DMS 273 (cell line): ENCODE results near the gene ACTR3C.
A peak's percentile ranks its signal among the peaks of the same experiment; 100 is the strongest.
"Not testable (repeated sequence)": the region's sequence is repeated elsewhere in the genome, so short reads cannot be mapped to it uniquely, and the experiment has no call there.

Experiments used
- DNase-seq: peaks from one replicate; lab custom pipeline; 2025; ENCODE audit not compliant: unreplicated experiment; lab: John Stamatoyannopoulos, UW

Gene ACTR3C

DNA sequence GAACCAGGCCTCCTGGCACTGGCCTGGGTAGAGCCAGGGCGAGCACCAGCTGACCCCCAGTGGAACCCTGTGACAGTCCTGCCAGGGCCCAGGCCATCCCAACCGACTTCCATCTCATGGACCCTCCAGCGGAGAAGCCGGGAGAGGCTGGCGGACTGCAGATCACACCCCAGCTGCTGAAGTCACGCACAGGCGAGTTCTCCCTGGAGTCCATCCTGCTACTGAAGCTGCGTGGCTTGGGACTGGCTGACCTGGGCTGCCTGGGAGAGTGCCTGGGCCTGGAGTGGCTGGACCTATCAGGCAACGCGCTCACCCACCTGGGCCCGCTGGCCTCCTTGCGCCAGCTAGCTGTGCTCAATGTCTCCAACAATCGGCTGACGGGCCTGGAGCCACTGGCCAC, 13.4 kb upstream of the ACTR3C start:
- no peak for DNase-seq

GRCh38 chr7:150335774-150336112, 12.4 kb upstream of the ACTR3C start:
- no peak for DNase-seq

DNA sequence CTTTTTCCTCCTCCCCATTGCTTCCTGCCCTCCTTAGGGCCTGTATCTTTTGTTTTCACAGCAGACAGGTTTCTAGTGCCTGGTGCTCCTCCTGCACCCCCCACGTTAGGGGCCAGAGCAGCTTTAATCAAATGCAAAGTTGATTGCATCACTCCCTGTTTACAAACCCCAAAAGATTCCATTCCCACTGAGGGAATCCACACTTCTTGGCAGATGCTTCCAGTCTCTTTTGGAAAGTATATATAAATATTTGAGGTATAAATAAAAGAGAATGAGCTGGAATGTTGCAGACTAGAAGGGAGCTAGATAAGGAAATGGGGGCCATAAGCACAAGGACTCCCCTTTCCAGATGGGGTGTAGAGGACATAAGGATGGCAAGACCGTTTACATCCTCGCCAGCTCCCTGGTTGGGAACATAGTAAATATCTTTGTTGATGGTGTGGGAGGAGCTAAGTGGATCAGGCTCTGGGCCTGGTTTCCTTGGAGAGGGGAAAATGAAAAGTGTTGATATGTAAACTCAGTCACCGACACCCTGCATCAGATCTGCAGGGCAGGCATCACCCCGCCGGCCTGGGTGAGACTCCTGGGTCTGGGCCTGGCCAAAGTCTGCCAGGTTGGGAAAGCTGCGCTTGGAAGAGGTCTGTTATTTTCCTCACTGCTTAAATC, 11.9 kb upstream of the ACTR3C start:
- DNase-seq, result peak; percentile 60

GRCh38 chr7:150334108-150334507, 10.8 kb upstream of the ACTR3C start:
- DNase-seq, result no peak

DNA sequence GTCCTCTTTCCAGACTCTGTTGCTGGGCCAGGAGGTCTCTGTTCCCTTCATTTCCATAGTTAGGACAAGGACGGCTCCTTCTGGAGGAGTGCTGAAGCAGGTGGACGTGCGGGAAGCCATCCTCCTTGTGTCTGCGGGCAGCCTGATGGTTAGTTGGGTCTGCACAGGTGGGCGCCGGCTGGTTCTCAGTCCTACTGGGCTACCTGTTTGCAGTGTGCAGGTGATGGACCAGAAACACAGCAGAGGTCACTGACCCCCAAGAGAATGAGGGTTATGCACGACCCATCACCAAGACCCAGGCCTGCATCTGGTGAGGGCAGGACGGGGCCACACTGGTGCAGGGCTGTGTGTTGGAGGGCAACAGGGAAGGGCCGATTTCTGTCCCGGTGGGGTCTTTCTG, 10.3 kb upstream of the ACTR3C start:
- no peak for DNase-seq

GRCh38 chr7:150332852-150333635, 9.7 kb upstream of the ACTR3C start:
- no peak for DNase-seq

GRCh38 chr7:150330211-150330885, 7.0 kb upstream of the ACTR3C start:
- DNase-seq, result peak; percentile 76

DNA sequence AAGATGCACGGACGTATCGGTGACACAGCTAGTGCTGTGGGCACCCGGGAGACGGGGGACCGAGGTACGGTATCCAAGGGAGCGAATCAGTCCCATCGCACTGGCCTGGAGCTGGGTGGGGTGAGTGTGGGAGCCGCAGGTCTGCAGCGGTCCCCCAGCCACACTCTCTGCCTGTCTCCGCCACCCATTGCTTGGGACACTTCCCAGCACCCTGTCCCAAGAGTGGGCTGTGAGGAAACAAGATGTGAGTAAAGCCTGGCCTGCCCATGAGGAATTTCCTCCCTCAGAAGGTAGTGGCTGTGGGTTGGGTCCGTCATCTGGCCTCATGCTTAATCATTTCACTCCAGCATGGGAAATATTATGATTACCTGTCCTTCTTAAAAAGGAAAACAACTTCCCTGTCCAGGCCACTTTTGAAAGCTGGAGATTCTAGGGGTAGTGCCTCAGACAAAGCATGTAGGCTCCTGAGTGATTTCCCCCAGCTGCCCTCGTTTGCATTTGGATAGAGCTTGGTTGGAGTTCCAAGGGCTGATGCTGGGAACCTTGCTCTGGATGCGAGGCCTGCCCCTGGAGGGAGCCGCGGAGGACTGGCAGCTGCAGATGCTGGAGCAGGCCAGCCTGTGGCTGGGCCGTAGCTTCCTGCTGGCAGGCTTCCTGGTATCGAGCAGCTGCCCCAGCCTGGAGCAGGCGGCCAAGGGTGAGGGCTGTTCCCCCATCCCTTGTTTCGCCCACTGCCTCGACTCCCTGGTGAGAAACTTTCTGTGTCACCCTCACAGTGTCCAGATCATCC, 6.2 kb upstream of the ACTR3C start:
- DNase-seq, result peak; percentile 94

- DNase-seq, result no peak
These were observed 4.0 kb upstream of the ACTR3C start for GRCh38 chr7:150327308-150327707.

DNA sequence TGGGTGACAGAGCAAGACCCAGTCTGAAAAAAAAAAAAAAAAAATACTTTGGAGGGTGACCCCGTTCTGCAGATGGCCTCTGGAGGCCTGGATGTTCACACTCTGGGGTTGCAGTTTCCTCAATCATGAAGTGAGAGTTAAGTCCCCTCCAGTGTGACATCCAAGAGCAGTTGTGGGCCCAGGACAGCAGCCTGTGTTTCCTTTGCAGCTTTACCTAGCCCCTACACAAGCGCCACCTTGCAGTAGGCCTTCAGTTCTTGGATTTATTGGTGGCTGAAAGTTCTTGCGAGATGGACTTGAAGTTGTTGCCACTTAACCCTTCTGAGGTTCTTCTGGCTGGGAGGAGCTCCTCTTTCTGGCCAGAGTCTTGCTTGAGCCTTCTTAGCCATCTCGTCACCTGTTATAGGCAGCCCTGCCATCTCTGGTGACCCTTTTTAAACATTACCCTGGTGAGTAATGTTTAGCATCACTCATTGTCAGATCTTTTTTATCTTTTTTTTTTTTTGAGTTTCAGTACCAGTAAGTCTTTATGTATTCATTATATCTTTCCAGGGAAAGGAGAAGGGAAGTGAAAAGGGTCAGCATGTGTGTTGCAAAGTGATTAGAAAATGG, 3.4 kb upstream of the ACTR3C start:
- no peak for DNase-seq

DNA sequence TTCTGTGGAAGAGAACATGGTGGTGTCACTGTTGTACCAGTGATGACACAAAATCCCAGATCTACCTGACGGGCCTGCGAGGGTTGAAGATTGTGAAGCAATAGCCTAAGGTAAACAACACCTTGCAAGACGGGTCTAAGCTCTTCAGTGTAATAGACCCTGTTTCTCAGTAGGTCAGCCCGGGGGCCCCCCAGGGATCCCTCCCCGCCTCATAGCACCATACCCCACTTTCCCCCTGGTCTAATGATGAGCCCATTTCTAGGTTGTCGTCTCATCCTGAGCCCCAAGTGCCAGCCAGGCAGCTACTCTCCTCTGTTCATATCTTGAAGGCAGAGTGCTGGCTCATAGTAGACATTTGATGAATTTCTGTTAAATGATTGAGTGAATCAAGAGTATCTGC, 2.6 kb upstream of the ACTR3C start:
- no peak for DNase-seq

GRCh38 chr7:150325110-150325611, 1.8 kb upstream of the ACTR3C start:
- DNase-seq, result no peak

GRCh38 chr7:150324373-150324961, 1.1 kb upstream of the ACTR3C start:
- peak; percentile 42 for DNase-seq

GRCh38 chr7:150323682-150324372, 482 bp upstream of the ACTR3C start:
- DNase-seq, result no peak

- peak; percentile 80 for DNase-seq
These were observed 1.1 kb downstream of the ACTR3C start for GRCh38 chr7:150322114-150322832.

DNA sequence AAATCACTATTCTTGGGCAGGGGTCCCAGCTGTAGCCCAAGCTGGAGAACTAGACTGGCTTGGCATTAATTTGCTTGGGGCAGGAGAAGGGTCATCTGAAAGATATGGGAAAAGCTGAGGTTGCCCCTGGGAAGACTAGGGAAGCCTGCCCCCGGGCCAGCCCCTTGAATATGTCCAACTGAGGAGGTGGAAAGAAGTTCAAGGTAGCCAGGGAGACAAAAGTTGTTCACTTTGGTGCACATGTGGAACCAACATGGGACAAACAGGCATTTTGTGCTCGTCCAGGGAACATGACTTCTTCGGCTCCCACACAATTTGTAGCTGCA, 1.6 kb downstream of the ACTR3C start:
- no peak for DNase-seq

DNA sequence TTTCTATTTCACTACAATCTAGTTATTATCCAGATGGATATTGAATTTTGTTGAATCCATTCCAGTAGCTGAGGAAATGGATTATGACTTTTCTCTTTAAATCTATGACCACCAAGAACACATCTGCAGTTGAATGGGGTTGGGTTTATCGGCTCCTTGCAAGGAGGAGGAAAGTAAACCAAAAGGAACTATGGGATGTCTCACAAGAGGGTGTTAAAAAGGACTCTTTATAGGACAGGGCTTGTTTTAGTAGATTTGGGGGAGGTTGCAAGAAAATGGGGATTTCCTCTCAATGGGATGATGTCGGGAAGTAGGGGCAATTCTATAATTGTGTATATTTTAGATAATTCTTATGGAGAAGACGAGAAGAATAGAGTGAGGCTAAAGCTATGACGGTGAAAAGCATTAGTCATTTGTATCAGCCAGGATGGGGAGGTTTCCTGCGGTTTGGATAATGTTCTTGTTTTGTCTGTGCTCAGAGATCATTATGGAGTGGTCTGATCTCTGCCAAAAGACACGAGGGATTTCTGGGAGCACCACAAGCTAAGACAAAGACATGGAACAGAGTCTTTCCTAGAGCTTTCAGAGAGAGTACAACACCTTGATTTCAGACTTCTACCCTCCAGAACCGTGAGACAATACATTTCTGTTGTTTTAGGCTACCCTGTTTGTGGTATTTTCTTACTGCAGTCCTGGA, 5.4 kb downstream of the ACTR3C start:
- DNase-seq, result no peak

GRCh38 chr7:150316987-150317386, 6.4 kb downstream of the ACTR3C start:
- not testable (repeated sequence) for DNase-seq
